ENCODE results near the gene GFRA1. TPM values are rescaled to one million over a fixed set of nuclear protein-coding genes. Genes with fewer than 3 reads are reported as not detected.

Gene GFRA1
- total and polyA plus RNA-seq, 2 of the 8 experiments (the other 6 are each of a cell fraction or from before 2014, with no cell fraction given), result 1.1 to 2.0 TPM

DNA sequence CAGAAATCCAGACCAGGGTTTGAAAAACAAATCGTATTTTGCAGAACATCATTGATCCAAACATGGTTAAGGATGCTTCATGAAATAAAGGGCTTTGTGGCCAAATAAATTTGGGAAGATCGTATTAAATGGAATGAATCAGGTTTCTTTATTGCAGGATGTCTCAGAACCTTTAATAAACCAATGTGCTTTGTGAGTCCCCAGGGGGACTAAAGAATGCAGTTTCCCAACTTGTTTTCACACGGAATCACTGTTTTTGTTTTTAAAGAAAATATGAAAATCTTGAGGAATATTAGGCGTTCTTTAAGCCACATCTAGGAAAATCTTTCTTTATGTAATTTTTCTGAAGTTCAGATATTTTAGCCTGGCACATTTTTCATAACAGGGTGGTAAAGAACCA, 34.4 kb upstream of the GFRA1 start (continued):
- no peak for TF ChIP-seq KDM1A (IDR thresholded peaks at IDR 0.05; ENCODE audit: borderline replicate concordance, low read length)
